ENCODE measurements around the gene GPBAR1. TPM values are rescaled to one million over a fixed set of nuclear protein-coding genes. Genes with fewer than 3 reads are reported as not detected.

GPBAR1 gene
- total RNA-seq, 1 donor: 0.36 TPM

- Histone ChIP-seq H3K9me3 (ENCODE audit: low read depth, low read length) (no peaks in the 10 kb centered on the region), H3K27ac (ENCODE audit: low read depth, low read length) (no peak overlapping the region), H3K4me2 (ENCODE audit: insufficient read depth, low read length) (no peak overlapping the region), H3K27me3 (ENCODE audit: insufficient read depth, low read length) (no peaks in the 10 kb centered on the region), H3K79me2 (ENCODE audit: insufficient read depth, low read length) (peaks cover 32% of the 10 kb centered on the region), H3K4me1 (ENCODE audit: insufficient read depth, low read length) (peaks cover 33% of the 10 kb centered on the region), H3K36me3 (ENCODE audit: insufficient read depth, low read length) (no peaks in the 10 kb centered on the region), H4K20me1 (ENCODE audit: insufficient read depth, low read length) (peaks cover 18% of the 10 kb centered on the region), H2AFZ (ENCODE audit: low read length) (no peak overlapping the region), H3K4me3 (ENCODE audit: insufficient read depth, low read length) (no peak overlapping the region)
- TF ChIP-seq CTCF (IDR thresholded peaks at IDR 0.05; ENCODE audit: extremely low read depth, low read depth, low read length): no peak
- DNase-seq (ENCODE audit: insufficient read length, low spot score, missing footprints): no peak
These were observed 33.7 kb downstream of the GPBAR1 start for GRCh38 chr2:218294430-218295022.

- H4K20me1 ChIP-seq (ENCODE audit: insufficient read depth, low read length): peaks cover 15% of the 10 kb centered on the region
- H3K4me2 ChIP-seq (ENCODE audit: insufficient read depth, low read length): no peak overlapping the region
- DNase-seq (ENCODE audit: insufficient read length, low spot score, missing footprints): no peak
- H3K4me1 ChIP-seq (ENCODE audit: insufficient read depth, low read length): peaks cover 28% of the 10 kb centered on the region
- H3K27ac ChIP-seq (ENCODE audit: low read depth, low read length): no peak overlapping the region
- no peak for TF ChIP-seq CTCF (IDR thresholded peaks at IDR 0.05; ENCODE audit: extremely low read depth, low read depth, low read length)
- no peaks in the 10 kb centered on the region for H3K27me3 ChIP-seq (ENCODE audit: insufficient read depth, low read length)
- H3K9me3 ChIP-seq (ENCODE audit: low read depth, low read length): no peaks in the 10 kb centered on the region
- H2AFZ ChIP-seq (ENCODE audit: low read length): no peak overlapping the region
- H3K4me3 ChIP-seq (ENCODE audit: insufficient read depth, low read length): no peak overlapping the region
- H3K36me3 ChIP-seq (ENCODE audit: insufficient read depth, low read length): no peaks in the 10 kb centered on the region
- H3K79me2 ChIP-seq (ENCODE audit: insufficient read depth, low read length): peaks cover 27% of the 10 kb centered on the region
These were observed 34.2 kb downstream of the GPBAR1 start for GRCh38 chr2:218295029-218295428.

- Histone ChIP-seq H3K27me3 (ENCODE audit: insufficient read depth, low read length) (no peaks in the 10 kb centered on the region), H3K27ac (ENCODE audit: low read depth, low read length) (no peak overlapping the region), H3K79me2 (ENCODE audit: insufficient read depth, low read length) (peaks cover 15% of the 10 kb centered on the region), H3K9me3 (ENCODE audit: low read depth, low read length) (no peaks in the 10 kb centered on the region), H3K36me3 (ENCODE audit: insufficient read depth, low read length) (no peaks in the 10 kb centered on the region), H3K4me1 (ENCODE audit: insufficient read depth, low read length) (peaks cover 17% of the 10 kb centered on the region), H2AFZ (ENCODE audit: low read length) (no peak overlapping the region), H4K20me1 (ENCODE audit: insufficient read depth, low read length) (peaks cover 4% of the 10 kb centered on the region), H3K4me2 (ENCODE audit: insufficient read depth, low read length) (no peak overlapping the region), H3K4me3 (ENCODE audit: insufficient read depth, low read length) (no peak overlapping the region)
- DNase-seq (ENCODE audit: insufficient read length, low spot score, missing footprints): no peak
- no peak for TF ChIP-seq CTCF (IDR thresholded peaks at IDR 0.05; ENCODE audit: extremely low read depth, low read depth, low read length)
These were observed 35.4 kb downstream of the GPBAR1 start for GRCh38 chr2:218296200-218296599.

- DNase-seq (ENCODE audit: insufficient read length, low spot score, missing footprints): no peak
These were observed 36.0 kb downstream of the GPBAR1 start for GRCh38 chr2:218296847-218297246.

More at GRCh38 chr2:218296847-218297246, 36.0 kb downstream of the GPBAR1 start:
- H2AFZ ChIP-seq (ENCODE audit: low read length): no peak overlapping the region
- peak overlapping the region; percentile 36 for H3K27ac ChIP-seq (ENCODE audit: low read depth, low read length)
- no peaks in the 10 kb centered on the region for H3K36me3 ChIP-seq (ENCODE audit: insufficient read depth, low read length)
- no peaks in the 10 kb centered on the region for H3K27me3 ChIP-seq (ENCODE audit: insufficient read depth, low read length)
- no peaks in the 10 kb centered on the region for H4K20me1 ChIP-seq (ENCODE audit: insufficient read depth, low read length)
- no peaks in the 10 kb centered on the region for H3K9me3 ChIP-seq (ENCODE audit: low read depth, low read length)
- peaks cover 12% of the 10 kb centered on the region for H3K4me1 ChIP-seq (ENCODE audit: insufficient read depth, low read length)
- peaks cover 8% of the 10 kb centered on the region for H3K79me2 ChIP-seq (ENCODE audit: insufficient read depth, low read length)
- no peak overlapping the region for H3K4me2 ChIP-seq (ENCODE audit: insufficient read depth, low read length)
- H3K4me3 ChIP-seq (ENCODE audit: insufficient read depth, low read length): no peak overlapping the region
- peak; percentile 4 for TF ChIP-seq CTCF (IDR thresholded peaks at IDR 0.05; ENCODE audit: extremely low read depth, low read depth, low read length)
